DND-41 (cell line): ENCODE data around the gene WDPCP.

ENCODE experiments used
- ATAC-seq: fragments of 200-7000 bp; cut with Tn5 transposase; 3 replicates; pipeline ENCODE4 v1.9.1; 2021; ENCODE audit warnings: low read depth; ENCODE audit not compliant: insufficient read depth
- DNase-seq: peaks from one replicate; pipeline ENCODE4 v3.0.0-alpha.2; 2020
- H2AFZ ChIP-seq: 2 replicates; pipeline ENCODE4 v1.6.0; 2012; ENCODE audit warnings: low read depth, low read length
- H3K27ac ChIP-seq: 2 replicates; pipeline ENCODE4 v1.5.1; 2012; ENCODE audit warnings: low read length, inconsistent platforms
- H3K27me3 ChIP-seq: fragments of 200-600 bp; sonication (generic); 2 replicates; pipeline ENCODE4 v1.6.0; 2012; ENCODE audit warnings: low read length, mild to moderate bottlenecking, inconsistent platforms; ENCODE audit not compliant: insufficient read depth, poor library complexity
- H3K36me3 ChIP-seq: 2 replicates; pipeline ENCODE4 v1.5.1; 2012; ENCODE audit warnings: low read length, inconsistent platforms; ENCODE audit not compliant: insufficient read depth
- H3K4me1 ChIP-seq: 2 replicates; pipeline ENCODE4 v1.5.1; 2012; ENCODE audit warnings: mild to moderate bottlenecking, low read length; ENCODE audit not compliant: insufficient read depth
- H3K4me2 ChIP-seq: 2 replicates; pipeline ENCODE4 v1.6.0; 2012; ENCODE audit warnings: mild to moderate bottlenecking, moderate library complexity, low read length, inconsistent platforms; ENCODE audit not compliant: insufficient read depth
- H3K4me3 ChIP-seq, 2 experiments: fragments of 200-600 bp in 1 of 2; shearing (Covaris generic) in 1 of 2; 2 replicates each; pipeline ENCODE4 v1.5.1; 2012 to 2016; ENCODE audit warnings: inconsistent platforms in 2 of 2, low read length in 2 of 2, mild to moderate bottlenecking in 2 of 2, low read depth in 1 of 2, moderate library complexity in 1 of 2
- H3K79me2 ChIP-seq: 2 replicates; pipeline ENCODE4 v1.6.0; 2012; ENCODE audit warnings: low read length, inconsistent platforms; ENCODE audit not compliant: insufficient read depth
- H3K9ac ChIP-seq: 2 replicates; pipeline ENCODE4 v1.6.0; 2012; ENCODE audit warnings: low read depth, mild to moderate bottlenecking, inconsistent platforms, low read length, moderate library complexity
- H3K9me3 ChIP-seq: 2 replicates; pipeline ENCODE4 v1.5.1; 2012; ENCODE audit warnings: low read length, moderate library complexity, mild to moderate bottlenecking, inconsistent platforms; ENCODE audit not compliant: insufficient read depth, severe bottlenecking
- H4K20me1 ChIP-seq: 2 replicates; pipeline ENCODE4 v1.6.0; 2012; ENCODE audit warnings: low read length; ENCODE audit not compliant: insufficient read depth
- EZH2 ChIP-seq: IDR thresholded peaks from 3 replicates; pipeline ENCODE4 v1.6.1; 2012; ENCODE audit warnings: borderline replicate concordance, low read depth, mild to moderate bottlenecking, moderate library complexity, low read length, inconsistent platforms; ENCODE audit not compliant: severe bottlenecking
- TF ChIP-seq, protein P1 (sequence below): IDR thresholded peaks from 2 replicates; pipeline ENCODE4 v1.5.1; 2012; ENCODE audit warnings: borderline replicate concordance, low read length, moderate library complexity, mild to moderate bottlenecking; ENCODE audit not compliant: poor library complexity, severe bottlenecking; ENCODE audit errors: extremely low read depth

The WDPCP gene

GRCh38 chr2:63344575-63345284 lies 243.5 kb downstream of the WDPCP start:
- Histone ChIP-seq H3K4me1 (no peaks in the 10 kb centered on the region), H3K27me3 (no peaks in the 10 kb centered on the region), H3K4me2 (no peak overlapping the region), H3K9ac (no peak overlapping the region), H3K36me3 (no peaks in the 10 kb centered on the region; the same call in 1 of the 2 replicates), H3K27ac (no peak overlapping the region), H2AFZ (no peak overlapping the region), H3K9me3 (peaks cover 32% of the 10 kb centered on the region), H3K79me2 (no peaks in the 10 kb centered on the region), H4K20me1 (no peaks in the 10 kb centered on the region), H3K4me3 (no peak overlapping the region)
- ATAC-seq: no peak
- no peak for TF ChIP-seq EZH2
- TF ChIP-seq, protein P1, sequence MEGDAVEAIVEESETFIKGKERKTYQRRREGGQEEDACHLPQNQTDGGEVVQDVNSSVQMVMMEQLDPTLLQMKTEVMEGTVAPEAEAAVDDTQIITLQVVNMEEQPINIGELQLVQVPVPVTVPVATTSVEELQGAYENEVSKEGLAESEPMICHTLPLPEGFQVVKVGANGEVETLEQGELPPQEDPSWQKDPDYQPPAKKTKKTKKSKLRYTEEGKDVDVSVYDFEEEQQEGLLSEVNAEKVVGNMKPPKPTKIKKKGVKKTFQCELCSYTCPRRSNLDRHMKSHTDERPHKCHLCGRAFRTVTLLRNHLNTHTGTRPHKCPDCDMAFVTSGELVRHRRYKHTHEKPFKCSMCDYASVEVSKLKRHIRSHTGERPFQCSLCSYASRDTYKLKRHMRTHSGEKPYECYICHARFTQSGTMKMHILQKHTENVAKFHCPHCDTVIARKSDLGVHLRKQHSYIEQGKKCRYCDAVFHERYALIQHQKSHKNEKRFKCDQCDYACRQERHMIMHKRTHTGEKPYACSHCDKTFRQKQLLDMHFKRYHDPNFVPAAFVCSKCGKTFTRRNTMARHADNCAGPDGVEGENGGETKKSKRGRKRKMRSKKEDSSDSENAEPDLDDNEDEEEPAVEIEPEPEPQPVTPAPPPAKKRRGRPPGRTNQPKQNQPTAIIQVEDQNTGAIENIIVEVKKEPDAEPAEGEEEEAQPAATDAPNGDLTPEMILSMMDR: no peak
- no peak for DNase-seq

GRCh38 chr2:63343397-63344109 lies 244.7 kb downstream of the WDPCP start:
- Histone ChIP-seq H3K9ac (no peak overlapping the region), H3K9me3 (peaks cover 32% of the 10 kb centered on the region), H3K36me3 (no peaks in the 10 kb centered on the region; the same call in 1 of the 2 replicates), H3K79me2 (no peaks in the 10 kb centered on the region), H4K20me1 (no peaks in the 10 kb centered on the region), H3K4me3 (no peak overlapping the region), H2AFZ (no peak overlapping the region), H3K4me2 (no peak overlapping the region), H3K27me3 (no peaks in the 10 kb centered on the region), H3K27ac (no peak overlapping the region), H3K4me1 (no peaks in the 10 kb centered on the region)
- DNase-seq (no peak), ATAC-seq (no peak)
- TF ChIP-seq EZH2: no peak
- TF ChIP-seq, protein P1: no peak

DNA sequence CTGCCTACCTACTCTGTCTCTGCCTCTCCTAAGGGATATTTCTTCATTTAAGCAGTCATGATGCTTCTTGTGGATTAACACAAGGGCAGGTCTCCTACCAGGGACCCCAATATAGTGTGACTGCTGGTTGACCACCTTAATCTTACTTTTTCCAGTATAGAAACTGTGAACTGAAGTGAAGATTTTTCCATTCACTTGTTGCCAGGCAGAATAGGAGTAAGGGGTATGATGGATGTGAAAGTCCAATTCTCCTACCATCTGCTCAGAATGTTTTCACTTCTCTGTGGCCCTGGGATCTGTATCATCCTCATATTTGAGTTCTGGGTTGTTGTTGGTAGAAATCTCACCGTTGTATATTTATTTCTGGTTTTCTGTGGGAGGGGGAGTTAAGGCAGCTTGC lies 247.8 kb downstream of the WDPCP start:
- no peaks in the 10 kb centered on the region; the same call in 1 of the 2 replicates for H3K36me3 ChIP-seq

More for the DNA sequence above, 247.8 kb downstream of the WDPCP start:
- no peak for DNase-seq
- no peak overlapping the region for H3K27ac ChIP-seq
- H3K9me3 ChIP-seq: peaks cover 31% of the 10 kb centered on the region
- H4K20me1 ChIP-seq: no peaks in the 10 kb centered on the region
- no peak for TF ChIP-seq EZH2
- TF ChIP-seq, protein P1: no peak
- H2AFZ ChIP-seq: no peak overlapping the region
- H3K4me2 ChIP-seq: no peak overlapping the region
- ATAC-seq: no peak
- H3K4me1 ChIP-seq: no peaks in the 10 kb centered on the region
- no peak overlapping the region for H3K9ac ChIP-seq
- H3K4me3 ChIP-seq: no peak overlapping the region
- H3K79me2 ChIP-seq: no peaks in the 10 kb centered on the region
- no peaks in the 10 kb centered on the region for H3K27me3 ChIP-seq
